A673 (cell line): ENCODE measurements around the gene SRPRB. TPM values are rescaled to one million over a fixed set of nuclear protein-coding genes. Genes with fewer than 3 reads are reported as not detected.

Experiments
- BruUV-seq: library from RNA; stranded (reverse); fragments of 400-500 nt; replicated peaks from 2 replicates; lab custom pipeline; 2021; lab: Mats Ljungman, UMichigan
- CTCF ChIA-PET: fragments of 300-600 bp; sonication (Branson Sonifier 250); formaldehyde crosslinking; loops from one replicate; lab custom pipeline; 2022; ENCODE audit warnings: antibody characterized with exemption; lab: Charles Lee
- POLR2A ChIA-PET: fragments of 300-600 bp; sonication (Branson Sonifier 250); formaldehyde crosslinking; loops from one replicate; lab custom pipeline; 2022; ENCODE audit warnings: antibody characterized with exemption; ENCODE audit not compliant: low non-redundant PET; lab: Charles Lee
- DNase-seq: peaks from one replicate; pipeline ENCODE4 v3.0.0-alpha.2; 2015; ENCODE audit warnings: low spot score
- H3K27ac ChIP-seq: fragments of 200-600 bp; sonication (generic); 2 replicates; pipeline ENCODE4 v1.5.1; 2016; ENCODE audit warnings: mixed run types, low read depth, mild to moderate bottlenecking, mixed read lengths, antibody characterized with exemption, low read length; ENCODE audit not compliant: poor library complexity, severe bottlenecking
- H3K27me3 ChIP-seq: fragments of 200-600 bp; sonication (generic); replicated peaks from 2 replicates; pipeline ENCODE4 v1.6.1; 2017; ENCODE audit warnings: mixed run types, low read depth, mild to moderate bottlenecking, mixed read lengths, antibody characterized with exemption, low read length; ENCODE audit not compliant: insufficient read depth, poor library complexity
- H3K36me3 ChIP-seq: fragments of 200-600 bp; sonication (generic); 2 replicates; pipeline ENCODE4 v1.6.1; 2016; ENCODE audit warnings: mixed run types, mild to moderate bottlenecking, mixed read lengths, antibody characterized with exemption, low read length; ENCODE audit not compliant: insufficient read depth, poor library complexity, severe bottlenecking
- H3K4me1 ChIP-seq: fragments of 200-600 bp; sonication (generic); 2 replicates; pipeline ENCODE4 v1.6.1; 2017; ENCODE audit warnings: mixed run types, mild to moderate bottlenecking, mixed read lengths, antibody characterized with exemption, low read length; ENCODE audit not compliant: insufficient read depth, poor library complexity, severe bottlenecking
- H3K4me3 ChIP-seq: fragments of 200-600 bp; sonication (generic); 2 replicates; pipeline ENCODE4 v1.5.1; 2016; ENCODE audit warnings: low read depth, mixed run types, mild to moderate bottlenecking, mixed read lengths, low read length; ENCODE audit not compliant: poor library complexity, severe bottlenecking
- H3K9me3 ChIP-seq: fragments of 200-600 bp; sonication (generic); 2 replicates; pipeline ENCODE4 v1.6.1; 2016; ENCODE audit warnings: mixed run types, low read depth, mild to moderate bottlenecking, mixed read lengths, antibody characterized with exemption, low read length; ENCODE audit not compliant: poor library complexity, severe bottlenecking
- CTCF ChIP-seq: fragments of 300-800, 200-600 bp; sonication (generic); conservative IDR thresholded peaks from 2 replicates; pipeline ENCODE4 v1.5.1; 2017; ENCODE audit warnings: low read depth, mild to moderate bottlenecking, antibody characterized with exemption, low read length, moderate library complexity, mixed read lengths
- EZH2 ChIP-seq: fragments of 200-600 bp; sonication (generic); IDR thresholded peaks from 2 replicates; pipeline ENCODE4 v1.6.1; 2017; ENCODE audit warnings: borderline replicate concordance, low read depth, mild to moderate bottlenecking, mixed read lengths, antibody characterized with exemption, low read length; ENCODE audit not compliant: poor library complexity, severe bottlenecking
- intact Hi-C: fragments of 100-400 bp; cut with micrococcal nuclease; formaldehyde crosslinking; loops from one replicate; pipeline ENCODE4 v1.10.0; 2022; ENCODE audit not compliant: unreplicated experiment
- total RNA-seq: library from RNA; stranded (reverse); gene quantifications from 2 replicates; pipeline ENCODE4 v1.2.3, GENCODE V29; 2021

SRPRB gene
- total RNA-seq, 1 experiment from 2014 or later = 64.2 TPM

GRCh38 chr3:133759740-133760305 is 45.8 kb upstream of the SRPRB start:
- Histone ChIP-seq H3K4me3 (no peak overlapping the region), H3K9me3 (no peaks in the 10 kb centered on the region), H3K27me3 (peaks cover 25% of the 10 kb centered on the region), H3K27ac (no peak overlapping the region), H3K4me1 (no peaks in the 10 kb centered on the region), H3K36me3 (no peaks in the 10 kb centered on the region)
- no peak for TF ChIP-seq CTCF
- TF ChIP-seq EZH2 = no peak
- ChIA-PET CTCF (no interaction called here), POLR2A (no interaction called here)
- no peak for DNase-seq
- no TSS peak for BruUV-seq
- intact Hi-C loops = no loop called here

- Histone ChIP-seq H3K4me1 (no peaks in the 10 kb centered on the region), H3K36me3 (no peaks in the 10 kb centered on the region), H3K27me3 (peaks cover 27% of the 10 kb centered on the region), H3K4me3 (no peak overlapping the region), H3K9me3 (no peaks in the 10 kb centered on the region), H3K27ac (no peak overlapping the region)
- TF ChIP-seq EZH2 = no peak
- no peak for TF ChIP-seq CTCF
- no TSS peak for BruUV-seq
- no peak for DNase-seq
- POLR2A ChIA-PET = no interaction called here
- intact Hi-C loops = no loop called here
- CTCF ChIA-PET = no interaction called here
These were observed 44.7 kb upstream of the SRPRB start for GRCh38 chr3:133760916-133761315.

GRCh38 chr3:133761605-133762484 is 43.8 kb upstream of the SRPRB start:
- no peaks in the 10 kb centered on the region for H3K9me3 ChIP-seq
- H3K27me3 ChIP-seq = peaks cover 27% of the 10 kb centered on the region
- no peaks in the 10 kb centered on the region for H3K4me1 ChIP-seq
- no peak overlapping the region for H3K4me3 ChIP-seq
- intact Hi-C loops = no loop called here
- CTCF ChIA-PET = no interaction called here
- POLR2A ChIA-PET = no interaction called here
- H3K27ac ChIP-seq = no peak overlapping the region
- BruUV-seq = no TSS peak
- DNase-seq = no peak
- H3K36me3 ChIP-seq = no peaks in the 10 kb centered on the region
- TF ChIP-seq CTCF (no peak), EZH2 (no peak)
